Lung (tissue), 16 donors: ENCODE measurements around the gene ECHDC1. TPM values are rescaled to one million over a fixed set of nuclear protein-coding genes. Genes with fewer than 3 reads are reported as not detected.
A peak's percentile ranks its signal among the peaks of the same experiment; 100 is the strongest.

Experiments
- ATAC-seq: fragments of 200-7000 bp; cut with Tn5 transposase; one replicate; pipeline ENCODE4 v1.9.1; 2020; ENCODE audit warnings: moderate number of reproducible peaks; ENCODE audit not compliant: insufficient read depth, low FRiP score
- DNase-seq, 3 donors: peaks; one replicate each; pipeline ENCODE4 v3.0.0-alpha.2; 2013 to 2017
- H3K27ac ChIP-seq, 2 donors: one replicate each; pipeline ENCODE4 v1.5.1; 2013; ENCODE audit warnings: mild to moderate bottlenecking in 2 of 2, moderate library complexity in 2 of 2, control low read depth in 1 of 2, inconsistent platforms in 1 of 2, low read depth in 1 of 2, low read length in 1 of 2
- H3K27me3 ChIP-seq, 3 donors: one replicate each; pipeline ENCODE4 v1.5.1; 2013; ENCODE audit warnings: low read length in 2 of 3; ENCODE audit not compliant: control insufficient read depth in 3 of 3, insufficient read depth in 3 of 3
- H3K36me3 ChIP-seq, 4 donors: one replicate each; pipeline ENCODE4 v1.5.1; 2013; ENCODE audit warnings: low read length in 4 of 4, mild to moderate bottlenecking in 1 of 4, moderate library complexity in 1 of 4; ENCODE audit not compliant: control insufficient read depth in 4 of 4, insufficient read depth in 4 of 4
- H3K4me1 ChIP-seq, 5 donors: one replicate each; pipeline ENCODE4 v1.5.1; 2013; ENCODE audit warnings: low read length in 5 of 5, mild to moderate bottlenecking in 2 of 5, moderate library complexity in 1 of 5; ENCODE audit not compliant: control insufficient read depth in 5 of 5, insufficient read depth in 5 of 5
- H3K4me3 ChIP-seq: one replicate; pipeline ENCODE4 v1.5.1; 2013; ENCODE audit warnings: mild to moderate bottlenecking, control low read depth, moderate library complexity
- H3K9ac ChIP-seq, 2 donors: one replicate each; pipeline ENCODE4 v1.5.1; 2013; ENCODE audit warnings: low read length in 2 of 2, control low read depth in 1 of 2; ENCODE audit not compliant: insufficient read depth in 1 of 2
- H3K9me3 ChIP-seq, 4 donors: one replicate each; pipeline ENCODE4 v1.5.1; 2013; ENCODE audit warnings: low read length in 3 of 4, mild to moderate bottlenecking in 1 of 4, moderate library complexity in 1 of 4; ENCODE audit not compliant: control insufficient read depth in 4 of 4, insufficient read depth in 3 of 4
- WGBS, 2 donors: extraction: QIAGEN DNeasy Blood & Tissue Kit; methylation state at CpG; one replicate each; pipeline ENCODE4 v1.1.7; 2013; 5-methylcytosine and 5-hydroxymethylcytosine counted together
- long read RNA-seq, 5 donors: transcript quantifications; one replicate each; lab custom pipeline, GENCODE V29; 2026
- polyA plus RNA-seq, 2 donors: library from polyadenylated mRNA; stranded (reverse); fragments of 200-250 nt; gene quantifications; one replicate each; pipeline ENCODE4 v1.2.1, GENCODE V29; 2013
- total RNA-seq, 2 donors: library from RNA; depleted of rRNA in 1 of 2; stranded (reverse); fragments of >200 nt in 1 of 2; gene quantifications; one replicate each; pipeline ENCODE4 v1.2.1, GENCODE V29; 2014 to 2021
- TF ChIP-seq, protein P1 (sequence below): IDR thresholded peaks from 2 replicates; pipeline ENCODE4 v1.5.1; 2012; ENCODE audit warnings: mild to moderate bottlenecking; ENCODE audit errors: control extremely low read depth, extremely low read depth
- donor health status: control.
- donor health status: control.
- donor health status: Bipolar disorder and iron deficiency.
- donor health status: healthy.
- donor health status: DM: yes; HTN: yes; CAD: no.

The ECHDC1 gene, protein sequence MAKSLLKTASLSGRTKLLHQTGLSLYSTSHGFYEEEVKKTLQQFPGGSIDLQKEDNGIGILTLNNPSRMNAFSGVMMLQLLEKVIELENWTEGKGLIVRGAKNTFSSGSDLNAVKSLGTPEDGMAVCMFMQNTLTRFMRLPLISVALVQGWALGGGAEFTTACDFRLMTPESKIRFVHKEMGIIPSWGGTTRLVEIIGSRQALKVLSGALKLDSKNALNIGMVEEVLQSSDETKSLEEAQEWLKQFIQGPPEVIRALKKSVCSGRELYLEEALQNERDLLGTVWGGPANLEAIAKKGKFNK
- total RNA-seq = 100 to 1,000 TPM in 1 of 2 donors, 10 to 100 TPM in 1; 86.7 to 119 TPM
- 10 to 100 TPM; 56.5 to 76.2 TPM for polyA plus RNA-seq
- long read RNA-seq, donor 1, transcript ECHDC1-210 (6 exons, 2,341 nt) = major isoform, 14 of 21 reads
- long read RNA-seq, donor 1, transcript ECHDC1-203 (5 exons, 1,354 nt) = minor isoform, 5 of 21 reads
- long read RNA-seq, donor 1, partial matches to known transcripts = 0 of 21 reads
- long read RNA-seq, donor 1, other reads (novel, unspliced or antisense) = 0 of 21 reads
- long read RNA-seq, donor 2, partial matches to known transcripts = 0 of 2 reads
- long read RNA-seq, donor 2, other reads (novel, unspliced or antisense) = 0 of 2 reads
- long read RNA-seq, donor 3, transcript ECHDC1-210 (6 exons, 2,341 nt) = major isoform, 8 of 20 reads
- long read RNA-seq, donor 3, partial matches to known transcripts = 0 of 20 reads
- long read RNA-seq, donor 3, other reads (novel, unspliced or antisense) = 0 of 20 reads
- long read RNA-seq, donor 4, partial matches to known transcripts = 5 of 11 reads
- long read RNA-seq, donor 4, other reads (novel, unspliced or antisense) = 0 of 11 reads
- long read RNA-seq, donor 5, transcript ECHDC1-210 (6 exons, 2,341 nt) = major isoform, 12 of 25 reads
- long read RNA-seq, donor 5, partial matches to known transcripts = 0 of 25 reads
- long read RNA-seq, donor 5, other reads (novel, unspliced or antisense) = 0 of 25 reads

DNA sequence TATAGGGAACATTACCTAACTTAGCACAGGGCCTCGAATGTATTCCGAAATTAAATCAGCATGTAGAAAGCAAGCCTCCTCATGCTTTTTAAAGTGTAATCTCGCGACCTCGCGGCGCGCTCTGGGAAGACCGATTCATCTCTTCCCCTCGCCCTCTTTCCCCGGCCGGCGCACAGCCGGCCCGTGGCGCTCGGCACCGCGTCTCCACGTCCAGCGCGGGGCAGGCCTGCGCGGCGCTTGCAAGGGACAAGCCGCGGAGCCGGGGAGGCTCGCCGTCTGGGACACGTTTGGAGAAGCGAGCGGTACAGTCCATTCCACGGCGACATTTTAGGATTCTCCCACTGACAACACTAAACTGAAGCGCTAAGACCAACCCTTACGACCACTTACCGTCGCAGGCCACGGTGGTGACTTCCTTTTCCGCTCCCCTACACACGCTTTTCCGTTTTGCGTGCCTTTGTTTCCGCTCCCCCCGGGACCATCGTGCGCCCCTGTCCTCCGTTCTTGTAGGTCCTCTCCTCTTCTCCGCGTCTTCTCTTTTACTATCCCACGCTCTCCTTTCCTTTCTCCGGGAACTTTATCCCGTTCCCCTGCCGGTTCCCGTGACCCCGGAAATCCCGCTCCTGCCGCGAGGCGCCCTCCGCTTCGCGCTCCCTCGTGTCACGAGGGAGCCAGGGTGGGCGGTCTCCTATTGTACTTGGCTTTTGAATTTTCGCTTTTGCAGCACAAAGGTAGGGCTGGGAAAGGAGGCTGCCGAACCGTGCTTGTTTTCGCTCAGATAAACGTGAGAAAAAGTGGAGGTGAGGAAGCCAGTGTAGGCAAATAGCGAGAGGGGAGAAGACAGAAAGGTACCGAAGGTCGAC lies at the start of gene ECHDC1:
Gene ECHDC1, minus strand, starts transcription at position 664 of the 863 bp plus-strand sequence. CDS start 12,581 bp downstream, outside the sequence.
- H3K36me3 ChIP-seq = peaks cover 0 to 5% (median under 1%) of the 10 kb centered on the region in 4 donors
- ATAC-seq = peak; percentile 70
- peak within 1 kb of the TSS; percentile 21 to 90 for H3K27ac ChIP-seq
- H3K27me3 ChIP-seq = no peaks in the 10 kb centered on the region
- peak within 1 kb of the TSS; percentile 93 to 96 for H3K9ac ChIP-seq
- H3K4me3 ChIP-seq = peak within 1 kb of the TSS; percentile 91
- WGBS, 2 donors = 1% methylated on average over 74 of the region's 75 CpGs
- DNase-seq = peak; percentile 76 to 87 (median 84)
- peaks cover 6 to 28% (median 17%) of the 10 kb centered on the region in 5 donors for H3K4me1 ChIP-seq
- H3K9me3 ChIP-seq = peaks cover 0 to 5% (median 0%) of the 10 kb centered on the region in 4 donors
- TF ChIP-seq, protein P1, sequence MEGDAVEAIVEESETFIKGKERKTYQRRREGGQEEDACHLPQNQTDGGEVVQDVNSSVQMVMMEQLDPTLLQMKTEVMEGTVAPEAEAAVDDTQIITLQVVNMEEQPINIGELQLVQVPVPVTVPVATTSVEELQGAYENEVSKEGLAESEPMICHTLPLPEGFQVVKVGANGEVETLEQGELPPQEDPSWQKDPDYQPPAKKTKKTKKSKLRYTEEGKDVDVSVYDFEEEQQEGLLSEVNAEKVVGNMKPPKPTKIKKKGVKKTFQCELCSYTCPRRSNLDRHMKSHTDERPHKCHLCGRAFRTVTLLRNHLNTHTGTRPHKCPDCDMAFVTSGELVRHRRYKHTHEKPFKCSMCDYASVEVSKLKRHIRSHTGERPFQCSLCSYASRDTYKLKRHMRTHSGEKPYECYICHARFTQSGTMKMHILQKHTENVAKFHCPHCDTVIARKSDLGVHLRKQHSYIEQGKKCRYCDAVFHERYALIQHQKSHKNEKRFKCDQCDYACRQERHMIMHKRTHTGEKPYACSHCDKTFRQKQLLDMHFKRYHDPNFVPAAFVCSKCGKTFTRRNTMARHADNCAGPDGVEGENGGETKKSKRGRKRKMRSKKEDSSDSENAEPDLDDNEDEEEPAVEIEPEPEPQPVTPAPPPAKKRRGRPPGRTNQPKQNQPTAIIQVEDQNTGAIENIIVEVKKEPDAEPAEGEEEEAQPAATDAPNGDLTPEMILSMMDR = no peak

DNA sequence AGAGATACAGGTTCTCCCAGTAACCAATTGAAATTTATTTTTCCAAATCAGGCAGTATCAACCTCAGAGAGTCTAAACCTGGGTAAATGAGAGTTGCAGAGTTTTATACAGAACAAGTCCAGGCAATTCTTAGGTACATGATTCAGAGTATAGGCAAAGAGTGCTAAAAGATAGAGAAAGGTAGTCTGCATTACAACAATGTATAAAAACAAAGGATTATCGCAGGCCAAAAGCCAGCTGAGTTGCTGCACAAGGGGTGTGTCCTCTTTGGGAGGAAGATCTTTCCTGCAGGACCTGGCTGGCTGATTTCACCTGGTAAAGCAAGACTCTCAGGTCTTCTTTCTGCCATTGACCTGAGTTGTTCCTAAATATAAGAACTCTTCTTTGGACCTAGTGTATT lies 48.9 kb upstream of the ECHDC1 start:
- TF ChIP-seq, protein P1 = no peak
- peaks cover 0 to 7% (median 0%) of the 10 kb centered on the region in 5 donors for H3K4me1 ChIP-seq
- no peak for ATAC-seq
- no peaks in the 10 kb centered on the region for H3K9me3 ChIP-seq
- peaks cover 0 to 1% (median 0%) of the 10 kb centered on the region in 4 donors for H3K36me3 ChIP-seq
- H3K4me3 ChIP-seq = no peak overlapping the region
- no peak overlapping the region for H3K27ac ChIP-seq
- DNase-seq = no peak
- 88 to 96% methylated on average over 1 of the region's 1 CpG for WGBS, 2 donors
- H3K27me3 ChIP-seq = no peaks in the 10 kb centered on the region
- H3K9ac ChIP-seq = no peak overlapping the region

DNA sequence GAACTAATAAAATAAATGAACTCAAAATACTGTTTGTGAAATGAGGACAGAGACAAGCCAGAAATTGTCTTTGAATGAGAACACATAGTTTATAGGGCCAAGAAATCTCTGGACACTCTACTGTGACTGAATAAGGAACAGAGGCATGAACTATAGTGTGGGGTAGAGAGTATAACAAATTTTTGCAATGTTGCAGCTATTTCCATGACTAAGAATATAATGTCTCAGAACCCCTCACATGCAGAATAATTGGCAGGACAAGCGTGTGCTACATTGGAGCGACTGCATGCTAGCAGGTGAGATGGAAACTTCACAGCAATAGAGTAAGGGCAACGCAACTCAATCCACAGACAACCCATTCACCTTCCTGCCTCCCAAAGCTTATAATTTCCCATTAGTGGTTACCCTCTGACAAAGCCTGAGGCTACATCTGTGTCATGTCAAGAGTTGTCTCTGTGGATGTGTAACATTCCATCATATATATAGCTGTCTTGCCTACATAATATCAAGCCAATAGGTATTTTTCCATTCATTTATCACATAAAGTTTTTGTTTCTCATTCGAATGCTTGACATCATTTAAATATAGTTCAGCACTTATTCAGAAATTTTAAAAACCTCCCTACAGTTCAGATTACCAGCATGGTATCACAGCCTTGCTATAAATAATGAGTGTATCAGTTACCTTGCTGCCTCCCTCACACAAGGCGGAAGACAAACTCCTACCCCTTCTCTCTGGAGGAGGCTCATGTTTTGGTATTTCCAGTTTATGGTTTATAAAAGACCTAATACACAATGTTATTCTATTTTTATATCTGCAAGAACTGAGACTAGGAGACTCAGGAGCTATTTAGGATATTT lies 47.9 kb upstream of the ECHDC1 start:
- no peaks in the 10 kb centered on the region for H3K9me3 ChIP-seq
- DNase-seq (peak in 1 of 3 donors; percentile 39), ATAC-seq (no peak)
- TF ChIP-seq, protein P1 = no peak
- peaks cover 0 to 7% (median 0%) of the 10 kb centered on the region in 5 donors for H3K4me1 ChIP-seq
- H3K4me3 ChIP-seq = no peak overlapping the region
- H3K27ac ChIP-seq = no peak overlapping the region
- no peaks in the 10 kb centered on the region for H3K27me3 ChIP-seq
- 87 to 94% methylated on average over 5 of the region's 5 CpGs for whole genome bisulfite sequencing, 2 donors
- H3K36me3 ChIP-seq = peaks cover 0 to 1% (median 0%) of the 10 kb centered on the region in 4 donors
- H3K9ac ChIP-seq = no peak overlapping the region
